Esophagus squamous epithelium (tissue), 4 donors: ENCODE data around the gene EGFLAM.

ENCODE experiments used
- POLR2A ChIP-seq, 4 donors: fragments of 450-650 bp; IDR thresholded peaks; one replicate each; pipeline ENCODE4 v1.6.1; 2017; ENCODE audit warnings: antibody characterized with exemption in 4 of 4, mild to moderate bottlenecking in 4 of 4, moderate library complexity in 3 of 4
- TF ChIP-seq, protein P1 (sequence below), 6 experiments: fragments of 450-650 bp in 4 of 6; fragments of 200-600 bp in 2 of 6; sonication (generic) in 2 of 6; IDR thresholded peaks; one replicate each; pipeline ENCODE4 v1.5.1; 2016 to 2019; ENCODE audit warnings: antibody characterized with exemption in 6 of 6, mild to moderate bottlenecking in 4 of 6, moderate library complexity in 4 of 6

DNA sequence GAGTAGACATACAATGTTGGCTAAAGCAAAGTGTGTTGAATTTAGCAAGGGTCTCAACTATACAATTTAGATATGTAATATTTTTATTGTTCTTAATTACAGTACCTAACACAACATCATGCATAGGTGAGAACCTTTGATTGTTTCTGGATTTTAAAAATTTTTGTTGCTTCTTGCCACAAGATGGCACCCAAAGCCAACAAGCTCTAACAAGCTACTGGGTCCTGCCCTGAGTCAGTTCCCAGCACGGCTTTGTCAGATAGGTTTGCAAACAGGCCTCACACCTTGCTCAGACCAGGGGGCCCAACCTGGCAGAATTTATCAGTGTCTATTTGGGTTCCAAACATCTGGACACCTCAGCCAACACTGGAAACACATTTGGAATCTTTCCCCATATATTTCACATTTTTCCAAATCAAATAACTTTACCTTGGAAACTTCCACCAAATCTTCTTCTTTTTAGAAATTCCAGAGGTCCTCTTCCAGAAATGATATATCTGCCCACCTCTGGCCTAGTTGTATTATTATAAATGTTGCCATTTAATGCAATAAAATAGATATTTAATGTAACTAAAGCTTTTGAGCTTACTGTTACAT, 49.5 kb upstream of the EGFLAM start:
- TF ChIP-seq, protein P1, sequence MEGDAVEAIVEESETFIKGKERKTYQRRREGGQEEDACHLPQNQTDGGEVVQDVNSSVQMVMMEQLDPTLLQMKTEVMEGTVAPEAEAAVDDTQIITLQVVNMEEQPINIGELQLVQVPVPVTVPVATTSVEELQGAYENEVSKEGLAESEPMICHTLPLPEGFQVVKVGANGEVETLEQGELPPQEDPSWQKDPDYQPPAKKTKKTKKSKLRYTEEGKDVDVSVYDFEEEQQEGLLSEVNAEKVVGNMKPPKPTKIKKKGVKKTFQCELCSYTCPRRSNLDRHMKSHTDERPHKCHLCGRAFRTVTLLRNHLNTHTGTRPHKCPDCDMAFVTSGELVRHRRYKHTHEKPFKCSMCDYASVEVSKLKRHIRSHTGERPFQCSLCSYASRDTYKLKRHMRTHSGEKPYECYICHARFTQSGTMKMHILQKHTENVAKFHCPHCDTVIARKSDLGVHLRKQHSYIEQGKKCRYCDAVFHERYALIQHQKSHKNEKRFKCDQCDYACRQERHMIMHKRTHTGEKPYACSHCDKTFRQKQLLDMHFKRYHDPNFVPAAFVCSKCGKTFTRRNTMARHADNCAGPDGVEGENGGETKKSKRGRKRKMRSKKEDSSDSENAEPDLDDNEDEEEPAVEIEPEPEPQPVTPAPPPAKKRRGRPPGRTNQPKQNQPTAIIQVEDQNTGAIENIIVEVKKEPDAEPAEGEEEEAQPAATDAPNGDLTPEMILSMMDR (IDR thresholded peaks at IDR 0.05) = peak in 2 of 6 experiments; percentile 28 to 43
- TF ChIP-seq POLR2A (IDR thresholded peaks at IDR 0.05) = no peak
